OCI-LY7 (cell line): ENCODE data around the gene CMTM4.

Source experiments
- CTCF ChIP-seq: fragments of 200-600 bp; sonication (generic); conservative IDR thresholded peaks from 2 replicates; pipeline ENCODE4 v1.5.1; 2014; ENCODE audit warnings: mild to moderate bottlenecking, antibody characterized with exemption, low read length, moderate library complexity, mixed read lengths
- EZH2phosphoT487 ChIP-seq: fragments of 200-600 bp; sonication (generic); IDR thresholded peaks from 2 replicates; pipeline ENCODE4 v1.6.1; 2018; ENCODE audit warnings: low read depth, borderline replicate concordance, mild to moderate bottlenecking, mixed run types, antibody characterized with exemption, low read length, moderate library complexity, mixed read lengths

- TF ChIP-seq CTCF = peak; percentile 94
- TF ChIP-seq EZH2phosphoT487 = no peak
Measured at GRCh38 chr16:66650707-66651473, 45.7 kb downstream of the CMTM4 start.
